SJSA1 (cell line): ENCODE measurements around the gene WDR37. TPM values are rescaled to one million over a fixed set of nuclear protein-coding genes. Genes with fewer than 3 reads are reported as not detected.

ENCODE experiments used
- DNase-seq, 2 experiments: peaks; one replicate each; pipeline ENCODE4 v3.0.0-alpha.2; 2015 to 2020; ENCODE audit warnings: low spot score in 2 of 2, low read depth in 1 of 2
- H3K27ac ChIP-seq: fragments of 250-450 bp; sonication (Bioruptor Pico); 2 replicates; pipeline ENCODE4 v1.5.1; 2020; ENCODE audit warnings: mild to moderate bottlenecking, moderate library complexity
- H3K27me3 ChIP-seq: fragments of 250-450 bp; sonication (Bioruptor Pico); replicated peaks from 2 replicates; pipeline ENCODE4 v1.5.1; 2020; ENCODE audit warnings: mild to moderate bottlenecking, moderate library complexity
- H3K36me3 ChIP-seq: fragments of 250-450 bp; sonication (Bioruptor Pico); 2 replicates; pipeline ENCODE4 v1.5.1; 2020; ENCODE audit warnings: mild to moderate bottlenecking
- H3K4me1 ChIP-seq: fragments of 250-450 bp; sonication (Bioruptor Pico); replicated peaks from 2 replicates; pipeline ENCODE4 v1.6.1; 2021; ENCODE audit warnings: mild to moderate bottlenecking
- H3K4me3 ChIP-seq: fragments of 250-450 bp; sonication (Bioruptor Pico); 2 replicates; pipeline ENCODE4 v1.5.1; 2020; ENCODE audit warnings: mild to moderate bottlenecking
- H3K9me3 ChIP-seq: fragments of 250-450 bp; sonication (Bioruptor Pico); replicated peaks from 2 replicates; pipeline ENCODE4 v1.5.1; 2020; ENCODE audit warnings: mild to moderate bottlenecking
- total RNA-seq: library from RNA; depleted of rRNA; stranded (reverse); fragments of >200 nt; shearing (Covaris generic); gene quantifications from 2 replicates; pipeline ENCODE4 v1.2.3, GENCODE V29; 2014

WDR37 gene
- total RNA-seq, 1 experiment from 2014 or later: 8.1 TPM

- H3K4me3 ChIP-seq: no peak overlapping the region
- H3K27ac ChIP-seq: no peak overlapping the region
- no peak for DNase-seq
- H3K9me3 ChIP-seq: no peaks in the 10 kb centered on the region
- H3K27me3 ChIP-seq: no peaks in the 10 kb centered on the region; the same call in 1 of the 2 replicates
- H3K36me3 ChIP-seq: peaks cover 7% of the 10 kb centered on the region; the same call in 1 of the 2 replicates
- H3K4me1 ChIP-seq: no peaks in the 10 kb centered on the region
These were observed 80.1 kb downstream of the WDR37 start for GRCh38 chr10:1136268-1136667.

- H3K4me1 ChIP-seq: no peaks in the 10 kb centered on the region
- H3K4me3 ChIP-seq: no peak overlapping the region
- H3K27ac ChIP-seq: no peak overlapping the region
- DNase-seq: peak in 1 of 2 experiments; percentile 38
- H3K9me3 ChIP-seq: no peaks in the 10 kb centered on the region
- no peaks in the 10 kb centered on the region for H3K36me3 ChIP-seq
- H3K27me3 ChIP-seq: no peaks in the 10 kb centered on the region; the same call in 1 of the 2 replicates
These were observed 81.4 kb downstream of the WDR37 start for GRCh38 chr10:1137499-1138163.

- no peak for DNase-seq
- no peaks in the 10 kb centered on the region for H3K9me3 ChIP-seq
- no peak overlapping the region for H3K27ac ChIP-seq
- no peak overlapping the region for H3K4me3 ChIP-seq
- no peaks in the 10 kb centered on the region for H3K36me3 ChIP-seq
- H3K4me1 ChIP-seq: no peaks in the 10 kb centered on the region
- H3K27me3 ChIP-seq: no peaks in the 10 kb centered on the region; the same call in 1 of the 2 replicates
These were observed 82.3 kb downstream of the WDR37 start for GRCh38 chr10:1138529-1138928.

GRCh38 chr10:1141261-1141660 lies 85.1 kb downstream of the WDR37 start:
- Histone ChIP-seq H3K27me3 (no peaks in the 10 kb centered on the region; the same call in 1 of the 2 replicates), H3K9me3 (no peaks in the 10 kb centered on the region), H3K4me3 (no peak overlapping the region), H3K36me3 (no peaks in the 10 kb centered on the region), H3K27ac (no peak overlapping the region), H3K4me1 (no peaks in the 10 kb centered on the region)
- DNase-seq: no peak

GRCh38 chr10:1141701-1142100 lies 85.5 kb downstream of the WDR37 start:
- Histone ChIP-seq H3K36me3 (no peaks in the 10 kb centered on the region), H3K4me1 (no peaks in the 10 kb centered on the region), H3K9me3 (0 out of 2 replicates have a peak, but pooled peaks cover 2% of the 10 kb centered on the region), H3K4me3 (no peak overlapping the region), H3K27me3 (no peaks in the 10 kb centered on the region), H3K27ac (no peak overlapping the region)
- DNase-seq: peak in 1 of 2 experiments; percentile 37

- Histone ChIP-seq H3K27ac (no peak overlapping the region), H3K4me1 (no peaks in the 10 kb centered on the region), H3K4me3 (no peak overlapping the region), H3K27me3 (no peaks in the 10 kb centered on the region), H3K9me3 (0 out of 2 replicates have a peak, but pooled peaks cover 2% of the 10 kb centered on the region), H3K36me3 (no peaks in the 10 kb centered on the region)
- no peak for DNase-seq
These were observed 86.4 kb downstream of the WDR37 start for GRCh38 chr10:1142596-1142995.

GRCh38 chr10:1147810-1148209 lies 91.6 kb downstream of the WDR37 start:
- H3K4me1 ChIP-seq: no peaks in the 10 kb centered on the region
- H3K9me3 ChIP-seq: 0 out of 2 replicates have a peak, but pooled peaks cover 2% of the 10 kb centered on the region
- no peaks in the 10 kb centered on the region for H3K27me3 ChIP-seq
- H3K36me3 ChIP-seq: no peaks in the 10 kb centered on the region
- DNase-seq: no peak
- H3K27ac ChIP-seq: no peak overlapping the region
- no peak overlapping the region for H3K4me3 ChIP-seq

- H3K4me1 ChIP-seq: no peaks in the 10 kb centered on the region
- no peak overlapping the region for H3K4me3 ChIP-seq
- H3K27me3 ChIP-seq: peaks cover 9% of the 10 kb centered on the region; the same call in 1 of the 2 replicates
- no peak for DNase-seq
- H3K9me3 ChIP-seq: 0 out of 2 replicates have a peak, but pooled peaks cover 2% of the 10 kb centered on the region
- no peaks in the 10 kb centered on the region for H3K36me3 ChIP-seq
- H3K27ac ChIP-seq: no peak overlapping the region
These were observed 92.8 kb downstream of the WDR37 start for GRCh38 chr10:1148855-1149605.

GRCh38 chr10:1149793-1150637 lies 93.8 kb downstream of the WDR37 start:
- no peak for DNase-seq
- peaks cover 12% of the 10 kb centered on the region; the same call in 1 of the 2 replicates for H3K27me3 ChIP-seq
- no peaks in the 10 kb centered on the region for H3K4me1 ChIP-seq
- no peaks in the 10 kb centered on the region for H3K36me3 ChIP-seq
- H3K9me3 ChIP-seq: 0 out of 2 replicates have a peak, but pooled peaks cover 2% of the 10 kb centered on the region
- H3K4me3 ChIP-seq: no peak overlapping the region
- no peak overlapping the region for H3K27ac ChIP-seq

GRCh38 chr10:1150638-1150955 lies 94.4 kb downstream of the WDR37 start:
- no peaks in the 10 kb centered on the region for H3K4me1 ChIP-seq
- 0 out of 2 replicates have a peak, but pooled peaks cover 2% of the 10 kb centered on the region for H3K9me3 ChIP-seq
- no peak for DNase-seq
- peaks cover 12% of the 10 kb centered on the region; the same call in 1 of the 2 replicates for H3K27me3 ChIP-seq
- H3K27ac ChIP-seq: no peak overlapping the region
- no peaks in the 10 kb centered on the region for H3K36me3 ChIP-seq
- no peak overlapping the region for H3K4me3 ChIP-seq

GRCh38 chr10:1151076-1152033 lies 95.2 kb downstream of the WDR37 start:
- Histone ChIP-seq H3K27ac (no peak overlapping the region), H3K36me3 (no peaks in the 10 kb centered on the region), H3K4me1 (no peaks in the 10 kb centered on the region), H3K4me3 (no peak overlapping the region), H3K9me3 (0 out of 2 replicates have a peak, but pooled peaks cover 2% of the 10 kb centered on the region), H3K27me3 (peaks cover 15% of the 10 kb centered on the region)
- peak in 1 of 2 experiments; percentile 41 for DNase-seq

GRCh38 chr10:1152386-1153250 lies 96.4 kb downstream of the WDR37 start:
- no peak for DNase-seq
- Histone ChIP-seq H3K27ac (no peak overlapping the region), H3K36me3 (no peaks in the 10 kb centered on the region), H3K4me3 (no peak overlapping the region), H3K9me3 (no peaks in the 10 kb centered on the region), H3K4me1 (no peaks in the 10 kb centered on the region), H3K27me3 (peaks cover 19% of the 10 kb centered on the region)
